ENCODE results near the gene CUX1.

Gene CUX1

DNA sequence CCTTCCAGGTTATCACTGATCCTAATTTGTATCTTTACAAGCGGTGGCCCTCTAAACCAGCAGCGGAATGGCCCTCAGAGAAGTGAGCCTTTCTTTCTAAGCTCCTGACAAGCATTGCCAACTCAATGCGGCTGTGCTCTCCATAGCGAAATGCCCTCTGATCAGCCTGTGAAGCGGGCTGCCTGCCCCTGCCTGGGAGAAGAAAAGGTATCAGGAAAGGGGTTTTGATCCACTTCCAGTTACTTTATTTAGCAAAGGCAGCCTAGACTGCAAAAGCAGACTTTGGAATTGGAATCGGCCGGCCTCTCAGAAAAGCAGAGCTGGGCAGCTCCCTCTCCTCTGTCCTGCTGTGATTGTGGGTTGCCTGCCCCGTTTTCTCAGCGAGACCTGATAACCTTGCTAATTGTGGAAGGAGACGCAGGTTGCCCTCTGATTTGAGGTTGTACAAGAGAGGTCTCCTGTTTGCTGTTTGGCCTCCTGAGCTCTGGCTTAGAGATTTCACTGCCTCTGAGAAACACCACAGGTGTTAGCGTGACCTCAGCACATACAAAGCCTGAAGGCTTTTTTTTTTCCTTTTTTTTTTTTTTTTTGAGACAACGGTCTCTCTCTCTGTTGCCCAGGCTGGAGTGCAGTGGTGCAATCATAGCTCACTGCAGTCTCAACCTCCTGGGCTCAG, 415.3 kb downstream of the CUX1 start:
- H3K4me1 ChIP-seq (ENCODE audit: control insufficient read depth, insufficient read depth, low read length, poor library complexity, severe bottlenecking): no peaks in the 10 kb centered on the region
- H3K9me3 ChIP-seq (ENCODE audit: control insufficient read depth, low read length): no peaks in the 10 kb centered on the region
- H3K27ac ChIP-seq (ENCODE audit: low read depth, low read length, severe bottlenecking): no peak overlapping the region
- peaks cover 71% of the 10 kb centered on the region for H3K36me3 ChIP-seq (ENCODE audit: control insufficient read depth, insufficient read depth, low read length)
- no peak overlapping the region for H3K4me3 ChIP-seq (ENCODE audit: extremely low read depth, insufficient read depth, low read length, poor library complexity, severe bottlenecking)
- WGBS, 2 experiments (ENCODE audit: insufficient coverage in 2 of 2): 91 to 94% methylated on average over 8 to 10 of the region's 12 CpGs

- no peak overlapping the region for H3K4me3 ChIP-seq (ENCODE audit: extremely low read depth, insufficient read depth, low read length, poor library complexity, severe bottlenecking)
- H3K4me1 ChIP-seq (ENCODE audit: control insufficient read depth, insufficient read depth, low read length, poor library complexity, severe bottlenecking): no peaks in the 10 kb centered on the region
- 96 to 100% methylated on average over 8 to 11 of the region's 12 CpGs for WGBS, 2 experiments (ENCODE audit: insufficient coverage in 2 of 2)
- H3K9me3 ChIP-seq (ENCODE audit: control insufficient read depth, low read length): no peaks in the 10 kb centered on the region
- H3K36me3 ChIP-seq (ENCODE audit: control insufficient read depth, insufficient read depth, low read length): peaks cover 61% of the 10 kb centered on the region
- no peak overlapping the region for H3K27ac ChIP-seq (ENCODE audit: low read depth, low read length, severe bottlenecking)
Measured at GRCh38 chr7:102234131-102234530, 416.7 kb downstream of the CUX1 start.

DNA sequence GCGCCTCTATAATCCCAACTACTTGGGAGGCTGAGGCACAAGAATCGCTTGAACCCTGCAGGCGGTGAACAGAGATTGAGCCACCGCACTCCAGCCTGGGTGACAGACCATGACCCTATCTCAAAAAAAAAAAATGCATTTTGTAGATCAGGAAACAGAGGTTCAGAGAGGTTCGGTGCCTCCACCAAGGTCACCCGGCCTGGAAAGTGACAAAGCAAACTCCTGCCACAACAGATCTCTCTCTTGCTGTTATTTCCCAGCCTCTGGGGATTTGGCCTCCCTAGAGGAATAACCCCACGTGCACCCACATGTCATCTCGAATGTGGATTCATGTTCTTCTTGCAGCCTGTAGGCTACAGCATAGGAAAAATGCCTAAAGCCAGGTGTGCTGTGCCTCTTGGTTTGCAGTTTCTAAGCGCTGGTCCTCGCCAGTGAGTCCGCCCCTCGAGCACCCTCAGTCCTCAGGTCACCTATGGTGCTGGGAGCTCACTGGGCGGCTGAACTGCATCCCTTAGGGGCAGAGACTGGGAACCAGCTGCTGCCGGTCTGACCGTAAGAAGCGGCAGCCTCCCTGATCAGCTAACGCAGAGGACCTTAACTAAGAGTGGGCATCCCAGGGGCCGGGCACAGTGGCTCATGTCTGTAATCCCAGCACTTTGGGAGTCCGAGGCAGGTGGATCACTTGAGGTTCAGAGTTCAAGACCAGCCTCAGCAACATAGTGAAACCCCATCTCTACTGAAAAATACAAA, 417.6 kb downstream of the CUX1 start:
- H3K36me3 ChIP-seq (ENCODE audit: control insufficient read depth, insufficient read depth, low read length): peaks cover 64% of the 10 kb centered on the region
- WGBS, 2 experiments (ENCODE audit: insufficient coverage in 2 of 2): 93 to 94% methylated on average over 18 to 19 of the region's 19 CpGs
- H3K27ac ChIP-seq (ENCODE audit: low read depth, low read length, severe bottlenecking): no peak overlapping the region
- no peak overlapping the region for H3K4me3 ChIP-seq (ENCODE audit: extremely low read depth, insufficient read depth, low read length, poor library complexity, severe bottlenecking)
- H3K4me1 ChIP-seq (ENCODE audit: control insufficient read depth, insufficient read depth, low read length, poor library complexity, severe bottlenecking): no peaks in the 10 kb centered on the region
- H3K9me3 ChIP-seq (ENCODE audit: control insufficient read depth, low read length): no peaks in the 10 kb centered on the region

GRCh38 chr7:102236102-102236501, 418.7 kb downstream of the CUX1 start:
- WGBS, 2 experiments (ENCODE audit: insufficient coverage in 2 of 2): 89 to 93% methylated on average over 5 to 6 of the region's 7 CpGs
- Histone ChIP-seq H3K36me3 (ENCODE audit: control insufficient read depth, insufficient read depth, low read length) (peaks cover 65% of the 10 kb centered on the region), H3K4me3 (ENCODE audit: extremely low read depth, insufficient read depth, low read length, poor library complexity, severe bottlenecking) (no peak overlapping the region), H3K9me3 (ENCODE audit: control insufficient read depth, low read length) (no peaks in the 10 kb centered on the region), H3K4me1 (ENCODE audit: control insufficient read depth, insufficient read depth, low read length, poor library complexity, severe bottlenecking) (no peaks in the 10 kb centered on the region), H3K27ac (ENCODE audit: low read depth, low read length, severe bottlenecking) (no peak overlapping the region)

- 48 to 51% methylated on average over 12 of the region's 14 CpGs for WGBS, 2 experiments (ENCODE audit: insufficient coverage in 2 of 2)
- Histone ChIP-seq H3K36me3 (ENCODE audit: control insufficient read depth, insufficient read depth, low read length) (peaks cover 67% of the 10 kb centered on the region), H3K4me1 (ENCODE audit: control insufficient read depth, insufficient read depth, low read length, poor library complexity, severe bottlenecking) (no peaks in the 10 kb centered on the region), H3K4me3 (ENCODE audit: extremely low read depth, insufficient read depth, low read length, poor library complexity, severe bottlenecking) (no peak overlapping the region), H3K27ac (ENCODE audit: low read depth, low read length, severe bottlenecking) (no peak overlapping the region), H3K9me3 (ENCODE audit: control insufficient read depth, low read length) (no peaks in the 10 kb centered on the region)
Measured at GRCh38 chr7:102236592-102237287, 419.3 kb downstream of the CUX1 start.

DNA sequence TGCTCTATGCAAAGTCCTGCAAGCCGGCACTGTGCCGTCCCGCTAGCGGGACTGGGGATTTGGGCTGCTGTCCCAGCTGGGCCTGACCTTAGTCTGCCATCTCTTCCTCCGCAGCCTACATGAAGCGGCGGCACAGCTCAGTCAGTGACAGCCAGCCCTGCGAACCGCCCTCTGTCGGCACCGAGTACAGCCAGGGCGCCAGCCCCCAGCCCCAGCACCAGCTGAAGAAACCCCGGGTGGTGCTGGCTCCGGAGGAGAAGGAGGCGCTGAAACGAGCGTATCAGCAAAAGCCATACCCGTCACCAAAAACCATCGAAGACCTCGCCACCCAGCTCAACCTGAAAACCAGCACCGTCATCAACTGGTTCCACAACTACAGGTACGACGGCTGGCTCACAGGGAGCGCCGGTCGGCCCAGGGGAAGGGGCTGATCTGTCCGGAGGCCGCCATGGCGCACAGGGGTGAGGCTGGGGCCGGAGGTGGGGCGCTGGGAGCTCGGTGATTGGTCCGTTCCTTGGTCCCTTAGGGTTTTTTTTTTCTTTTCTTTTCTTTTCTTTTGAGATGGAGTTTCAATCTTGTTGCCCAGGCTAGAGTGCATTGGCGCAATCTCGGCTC, 421.9 kb downstream of the CUX1 start:
- Histone ChIP-seq H3K4me3 (ENCODE audit: extremely low read depth, insufficient read depth, low read length, poor library complexity, severe bottlenecking) (no peak overlapping the region), H3K36me3 (ENCODE audit: control insufficient read depth, insufficient read depth, low read length) (peaks cover 77% of the 10 kb centered on the region), H3K9me3 (ENCODE audit: control insufficient read depth, low read length) (no peaks in the 10 kb centered on the region), H3K27ac (ENCODE audit: low read depth, low read length, severe bottlenecking) (no peak overlapping the region), H3K4me1 (ENCODE audit: control insufficient read depth, insufficient read depth, low read length, poor library complexity, severe bottlenecking) (no peaks in the 10 kb centered on the region)
- WGBS, 2 experiments (ENCODE audit: insufficient coverage in 2 of 2): 96 to 99% methylated on average over 29 to 31 of the region's 35 CpGs

DNA sequence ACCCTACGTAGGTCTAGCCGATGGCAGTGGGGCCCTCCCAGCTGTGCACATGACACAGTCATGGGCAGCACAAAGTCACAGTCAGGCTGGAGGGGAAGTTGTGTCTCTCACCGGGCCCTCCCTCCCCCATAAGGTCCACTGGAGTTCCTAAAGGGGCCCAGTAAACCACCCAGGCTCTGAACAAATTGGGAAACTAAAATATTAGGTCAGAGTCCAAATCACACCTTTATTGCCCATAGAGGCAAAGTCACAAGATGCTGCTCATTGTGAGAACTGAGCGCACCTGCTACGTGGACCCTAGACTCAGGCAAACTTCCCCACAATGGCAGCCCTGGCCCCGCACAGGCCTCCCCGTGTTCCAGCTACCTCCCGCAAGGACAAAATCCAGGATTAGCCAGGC, 424.0 kb downstream of the CUX1 start:
- no peak overlapping the region for H3K27ac ChIP-seq (ENCODE audit: low read depth, low read length, severe bottlenecking)
- H3K4me3 ChIP-seq (ENCODE audit: extremely low read depth, insufficient read depth, low read length, poor library complexity, severe bottlenecking): no peak overlapping the region
- peaks cover 73% of the 10 kb centered on the region for H3K36me3 ChIP-seq (ENCODE audit: control insufficient read depth, insufficient read depth, low read length)
- 96 to 99% methylated on average over 8 of the region's 8 CpGs for WGBS, 2 experiments (ENCODE audit: insufficient coverage in 2 of 2)
- no peaks in the 10 kb centered on the region for H3K4me1 ChIP-seq (ENCODE audit: control insufficient read depth, insufficient read depth, low read length, poor library complexity, severe bottlenecking)
- no peaks in the 10 kb centered on the region for H3K9me3 ChIP-seq (ENCODE audit: control insufficient read depth, low read length)

GRCh38 chr7:102244601-102245000, 427.2 kb downstream of the CUX1 start:
- Histone ChIP-seq H3K4me1 (ENCODE audit: control insufficient read depth, insufficient read depth, low read length, poor library complexity, severe bottlenecking) (no peaks in the 10 kb centered on the region), H3K36me3 (ENCODE audit: control insufficient read depth, insufficient read depth, low read length) (peaks cover 71% of the 10 kb centered on the region), H3K4me3 (ENCODE audit: extremely low read depth, insufficient read depth, low read length, poor library complexity, severe bottlenecking) (no peak overlapping the region), H3K9me3 (ENCODE audit: control insufficient read depth, low read length) (no peaks in the 10 kb centered on the region), H3K27ac (ENCODE audit: low read depth, low read length, severe bottlenecking) (no peak overlapping the region)
- WGBS, 2 experiments (ENCODE audit: insufficient coverage in 2 of 2): 98 to 100% methylated on average over 1 to 4 of the region's 4 CpGs

DNA sequence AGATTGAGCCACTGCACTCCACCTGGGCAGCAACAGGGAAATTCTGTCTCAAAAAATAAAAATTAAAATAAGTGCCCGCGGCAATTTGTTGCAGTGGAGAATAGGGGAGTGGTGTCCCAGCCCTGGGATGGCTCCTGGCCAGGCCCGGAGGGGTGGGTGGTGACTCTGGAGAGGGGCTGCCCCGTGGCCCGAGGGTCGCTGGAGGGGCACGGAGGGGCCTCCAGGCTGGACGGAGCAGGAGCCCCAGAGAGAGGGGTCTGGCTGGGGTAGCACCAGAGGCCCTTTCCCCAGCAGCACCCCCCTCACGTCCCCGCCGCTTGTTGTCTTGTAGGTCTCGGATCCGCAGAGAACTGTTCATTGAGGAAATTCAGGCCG, 430.6 kb downstream of the CUX1 start:
- no peaks in the 10 kb centered on the region for H3K4me1 ChIP-seq (ENCODE audit: control insufficient read depth, insufficient read depth, low read length, poor library complexity, severe bottlenecking)
- no peak overlapping the region for H3K4me3 ChIP-seq (ENCODE audit: extremely low read depth, insufficient read depth, low read length, poor library complexity, severe bottlenecking)
- no peak overlapping the region for H3K27ac ChIP-seq (ENCODE audit: low read depth, low read length, severe bottlenecking)
- H3K36me3 ChIP-seq (ENCODE audit: control insufficient read depth, insufficient read depth, low read length): peaks cover 52% of the 10 kb centered on the region
- H3K9me3 ChIP-seq (ENCODE audit: control insufficient read depth, low read length): no peaks in the 10 kb centered on the region
- 98% methylated on average over 6 to 13 of the region's 14 CpGs for WGBS, 2 experiments (ENCODE audit: insufficient coverage in 2 of 2)

DNA sequence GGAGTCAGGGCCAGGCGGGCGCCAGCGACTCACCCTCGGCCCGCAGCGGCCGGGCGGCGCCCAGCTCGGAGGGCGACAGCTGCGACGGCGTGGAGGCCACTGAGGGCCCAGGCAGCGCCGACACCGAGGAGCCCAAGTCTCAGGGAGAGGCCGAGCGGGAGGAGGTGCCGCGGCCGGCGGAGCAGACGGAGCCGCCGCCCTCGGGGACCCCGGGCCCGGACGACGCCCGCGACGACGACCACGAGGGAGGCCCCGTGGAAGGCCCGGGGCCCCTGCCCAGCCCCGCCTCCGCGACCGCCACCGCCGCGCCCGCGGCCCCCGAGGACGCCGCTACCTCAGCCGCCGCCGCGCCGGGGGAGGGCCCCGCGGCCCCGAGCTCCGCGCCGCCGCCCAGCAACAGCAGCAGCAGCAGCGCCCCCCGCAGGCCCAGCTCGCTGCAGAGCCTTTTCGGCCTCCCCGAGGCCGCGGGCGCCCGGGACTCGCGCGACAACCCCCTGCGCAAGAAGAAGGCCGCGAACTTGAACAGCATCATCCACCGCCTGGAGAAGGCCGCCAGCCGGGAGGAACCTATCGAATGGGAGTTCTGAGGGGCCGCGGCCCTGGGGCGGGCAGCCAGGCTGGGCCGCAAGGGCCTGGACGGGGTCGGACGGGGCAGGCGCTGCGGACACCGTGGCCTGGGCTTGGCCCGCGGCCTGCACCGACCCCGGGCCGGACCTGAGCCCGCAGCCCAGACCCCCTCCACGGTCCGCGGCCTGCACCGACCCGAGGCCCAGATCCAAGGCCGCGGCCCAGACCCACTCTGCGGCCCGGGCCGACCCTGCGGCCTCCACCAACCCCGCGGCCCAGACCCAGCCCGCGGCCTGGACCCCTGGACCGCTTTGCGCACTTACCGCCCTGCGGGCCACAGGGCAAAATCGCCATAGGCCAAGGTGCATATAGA, 431.3 kb downstream of the CUX1 start:
- Histone ChIP-seq H3K4me3 (ENCODE audit: extremely low read depth, insufficient read depth, low read length, poor library complexity, severe bottlenecking) (no peak overlapping the region), H3K36me3 (ENCODE audit: control insufficient read depth, insufficient read depth, low read length) (peaks cover 54% of the 10 kb centered on the region), H3K27ac (ENCODE audit: low read depth, low read length, severe bottlenecking) (no peak overlapping the region), H3K4me1 (ENCODE audit: control insufficient read depth, insufficient read depth, low read length, poor library complexity, severe bottlenecking) (no peaks in the 10 kb centered on the region), H3K9me3 (ENCODE audit: control insufficient read depth, low read length) (no peaks in the 10 kb centered on the region)
- 96% methylated on average over 90 to 117 of the region's 117 CpGs for WGBS, 2 experiments (ENCODE audit: insufficient coverage in 2 of 2)

Measured in mesodermal cell (in vitro differentiated cells).